H9 (cell line): Measurements from ENCODE around the gene MAGI1. TPM values are rescaled to one million over a fixed set of nuclear protein-coding genes. Genes with fewer than 3 reads are reported as not detected.

Experiments
- DNase-seq: peaks from one replicate; pipeline ENCODE4 v3.0.0-alpha.2; 2017
- H2AFZ ChIP-seq: one replicate; pipeline ENCODE4 v1.6.1; 2013; ENCODE audit warnings: mild to moderate bottlenecking, low read length, control low read depth, moderate library complexity
- H2AK5ac ChIP-seq: 2 replicates; pipeline ENCODE4 v1.6.1; 2013; ENCODE audit warnings: low read length, control low read depth, mixed read lengths; ENCODE audit not compliant: insufficient read length
- H2BK120ac ChIP-seq: one replicate; pipeline ENCODE4 v1.6.1; 2013; ENCODE audit warnings: low read depth, mild to moderate bottlenecking, low read length, control low read depth, inconsistent platforms; ENCODE audit not compliant: poor library complexity, severe bottlenecking
- H2BK12ac ChIP-seq: 2 replicates; pipeline ENCODE4 v1.6.1; 2013; ENCODE audit warnings: low read length, control low read depth, mixed read lengths, low read depth; ENCODE audit not compliant: insufficient read length
- H2BK15ac ChIP-seq: 2 replicates; pipeline ENCODE4 v1.6.1; 2013; ENCODE audit warnings: low read depth, low read length, control low read depth
- H2BK20ac ChIP-seq: one replicate; pipeline ENCODE4 v1.6.1; 2013; ENCODE audit warnings: low read depth, mild to moderate bottlenecking, low read length, control low read depth, inconsistent platforms; ENCODE audit not compliant: poor library complexity, severe bottlenecking
- H2BK5ac ChIP-seq: 2 replicates; pipeline ENCODE4 v1.6.1; 2013; ENCODE audit warnings: low read length, control low read depth, mixed read lengths; ENCODE audit not compliant: insufficient read length
- H3K14ac ChIP-seq: 2 replicates; pipeline ENCODE4 v1.6.1; 2013; ENCODE audit warnings: low read length, control low read depth; ENCODE audit not compliant: insufficient read depth
- H3K18ac ChIP-seq: 2 replicates; pipeline ENCODE4 v1.6.1; 2013; ENCODE audit warnings: low read depth, mild to moderate bottlenecking, mixed read lengths, low read length, control low read depth; ENCODE audit not compliant: insufficient read length
- H3K23ac ChIP-seq: 2 replicates; pipeline ENCODE4 v1.6.1; 2013; ENCODE audit warnings: low read length, control low read depth, mixed read lengths, low read depth; ENCODE audit not compliant: insufficient read length
- H3K23me2 ChIP-seq: 2 replicates; pipeline ENCODE4 v1.6.1; 2013; ENCODE audit warnings: low read depth, mild to moderate bottlenecking, mixed read lengths, low read length, control low read depth; ENCODE audit not compliant: insufficient read length, poor library complexity, severe bottlenecking
- H3K27ac ChIP-seq: 2 replicates; pipeline ENCODE4 v1.5.1; 2013; ENCODE audit warnings: low read length, control low read depth, mixed read lengths, low read depth; ENCODE audit not compliant: insufficient read length
- H3K27me3 ChIP-seq: 2 replicates; pipeline ENCODE4 v1.6.1; 2013; ENCODE audit warnings: low read length, control low read depth, inconsistent platforms; ENCODE audit not compliant: insufficient read depth
- H3K4ac ChIP-seq: 2 replicates; pipeline ENCODE4 v1.6.1; 2013; ENCODE audit warnings: low read depth, mild to moderate bottlenecking, control low read depth, inconsistent platforms, low read length, moderate library complexity
- H3K4me1 ChIP-seq: 2 replicates; pipeline ENCODE4 v1.6.1; 2013; ENCODE audit warnings: low read length, control low read depth, inconsistent platforms; ENCODE audit not compliant: insufficient read depth
- H3K4me2 ChIP-seq: 2 replicates; pipeline ENCODE4 v1.6.1; 2013; ENCODE audit warnings: low read length, control low read depth, mixed read lengths; ENCODE audit not compliant: insufficient read length, insufficient read depth
- H3K56ac ChIP-seq: 2 replicates; pipeline ENCODE4 v1.6.1; 2013; ENCODE audit warnings: low read depth, mild to moderate bottlenecking, mixed read lengths, low read length, control low read depth; ENCODE audit not compliant: insufficient read length
- H3K79me1 ChIP-seq: 2 replicates; pipeline ENCODE4 v1.6.1; 2013; ENCODE audit warnings: low read depth, mild to moderate bottlenecking, moderate library complexity, low read length, control low read depth, inconsistent platforms; ENCODE audit not compliant: insufficient read depth, poor library complexity, severe bottlenecking
- H3K79me2 ChIP-seq: 2 replicates; pipeline ENCODE4 v1.6.1; 2013; ENCODE audit warnings: low read length, control low read depth, inconsistent platforms; ENCODE audit not compliant: insufficient read depth
- H3K9ac ChIP-seq: 2 replicates; pipeline ENCODE4 v1.6.1; 2013; ENCODE audit warnings: low read length, control low read depth, mixed read lengths; ENCODE audit not compliant: insufficient read length; ENCODE audit errors: extremely low read depth
- H3K9me3 ChIP-seq: one replicate; pipeline ENCODE4 v1.6.1; 2013; ENCODE audit warnings: low read depth, low read length, inconsistent platforms; ENCODE audit not compliant: control insufficient read depth
- H3T11ph ChIP-seq: one replicate; pipeline ENCODE4 v1.6.1; 2013; ENCODE audit warnings: mild to moderate bottlenecking, low read length, control low read depth, inconsistent platforms
- H4K20me1 ChIP-seq: one replicate; pipeline ENCODE4 v1.6.1; 2013; ENCODE audit not compliant: control insufficient read depth, insufficient read length, insufficient read depth
- H4K5ac ChIP-seq: 2 replicates; pipeline ENCODE4 v1.6.1; 2013; ENCODE audit warnings: low read depth, mild to moderate bottlenecking, mixed read lengths, low read length, control low read depth; ENCODE audit not compliant: insufficient read length
- H4K8ac ChIP-seq: replicated peaks from 2 replicates; pipeline ENCODE4 v1.6.1; 2013; ENCODE audit warnings: low read length, control low read depth, mixed read lengths, low read depth; ENCODE audit not compliant: insufficient read length
- H4K91ac ChIP-seq: 2 replicates; pipeline ENCODE4 v1.6.1; 2013; ENCODE audit warnings: low read depth, mild to moderate bottlenecking, moderate library complexity, mixed read lengths, low read length, control low read depth; ENCODE audit not compliant: insufficient read length
- H3K27ac Mint-ChIP-seq, 3 experiments: 2 replicates in 2 of 3; 3 replicates in 1 of 3; pipeline ENCODE4 v1.8.0; 2020 to 2021; ENCODE audit warnings: mixed read lengths in 3 of 3, mild to moderate bottlenecking in 1 of 3, moderate library complexity in 1 of 3
- H3K27me3 Mint-ChIP-seq: 2 replicates; pipeline ENCODE4 v1.8.0; 2021; ENCODE audit warnings: low read depth, mild to moderate bottlenecking, moderate library complexity, mixed read lengths
- H3K36me3 Mint-ChIP-seq, 3 experiments: 2 replicates in 2 of 3; 3 replicates in 1 of 3; pipeline ENCODE4 v1.8.0; 2020 to 2021; ENCODE audit warnings: low read depth in 3 of 3, mixed read lengths in 3 of 3; ENCODE audit not compliant: insufficient read depth in 1 of 3
- H3K4me1 Mint-ChIP-seq, 2 experiments: 2 replicates each; pipeline ENCODE4 v1.8.0; 2020; ENCODE audit warnings: mixed read lengths in 2 of 2
- H3K4me3 Mint-ChIP-seq, 2 experiments: 2 replicates in 1 of 2; 3 replicates in 1 of 2; pipeline ENCODE4 v1.8.0; 2020 to 2021; ENCODE audit warnings: mild to moderate bottlenecking in 2 of 2, mixed read lengths in 2 of 2, moderate library complexity in 1 of 2
- H3K9me3 Mint-ChIP-seq, 2 experiments: 2 replicates in 1 of 2; 3 replicates in 1 of 2; pipeline ENCODE4 v1.8.0; 2020; ENCODE audit warnings: mild to moderate bottlenecking in 2 of 2, mixed read lengths in 2 of 2, moderate library complexity in 1 of 2
- WGBS: extraction: QIAGEN DNeasy Blood & Tissue Kit; methylation state at CpG from one replicate; pipeline ENCODE4 v1.1.7; 2013; ENCODE audit warnings: missing lambda C conversion rate, low lambda C conversion rate, mixed read lengths; ENCODE audit not compliant: insufficient read length; ENCODE audit errors: extremely low coverage; 5-methylcytosine and 5-hydroxymethylcytosine counted together
- total RNA-seq: library from RNA; stranded (reverse); gene quantifications from 2 replicates; pipeline ENCODE4 v1.2.1, GENCODE V29; 2021
- TF ChIP-seq, protein P1 (sequence below): fragments of 200-600 bp; sonication (generic); conservative IDR thresholded peaks from 3 replicates; pipeline ENCODE4 v1.8.0; 2021; ENCODE audit warnings: antibody characterized with exemption, mild to moderate bottlenecking

Gene MAGI1
- total RNA-seq, 1 experiment from 2014 or later, result 65.7 TPM

- no peak overlapping the region for H3K18ac ChIP-seq
- H2AFZ ChIP-seq, result no peak overlapping the region
- no peak overlapping the region for H4K91ac ChIP-seq
- Mint-ChIP-seq H3K4me3 (no peak overlapping the region), H3K9me3 (no peaks in the 10 kb centered on the region), H3K36me3 (no peaks in the 10 kb centered on the region), H3K27ac (peak overlapping the region in 1 of 3 experiments; percentile 37; a peak in 1 of 7 replicates), H3K27me3 (no peaks in the 10 kb centered on the region), H3K4me1 (peaks cover 40 to 48% of the 10 kb centered on the region in 2 experiments)
- H2AK5ac ChIP-seq, result no peak overlapping the region
- H2BK20ac ChIP-seq, result no peak overlapping the region
- no peak overlapping the region for H3K56ac ChIP-seq
- H3K79me1 ChIP-seq, result no peaks in the 10 kb centered on the region
- H2BK15ac ChIP-seq, result no peak overlapping the region
- H2BK12ac ChIP-seq, result no peak overlapping the region
- H3K4me2 ChIP-seq, result no peak overlapping the region
- peaks cover 2% of the 10 kb centered on the region; the same call in 1 of the 2 replicates for H3K79me2 ChIP-seq
- no peak overlapping the region for H3K14ac ChIP-seq
- no peak overlapping the region for H4K5ac ChIP-seq
- H3K9ac ChIP-seq, result no peak overlapping the region
- no peak overlapping the region for H4K8ac ChIP-seq
- H3K27ac ChIP-seq, result no peak overlapping the region
- TF ChIP-seq, protein P1, sequence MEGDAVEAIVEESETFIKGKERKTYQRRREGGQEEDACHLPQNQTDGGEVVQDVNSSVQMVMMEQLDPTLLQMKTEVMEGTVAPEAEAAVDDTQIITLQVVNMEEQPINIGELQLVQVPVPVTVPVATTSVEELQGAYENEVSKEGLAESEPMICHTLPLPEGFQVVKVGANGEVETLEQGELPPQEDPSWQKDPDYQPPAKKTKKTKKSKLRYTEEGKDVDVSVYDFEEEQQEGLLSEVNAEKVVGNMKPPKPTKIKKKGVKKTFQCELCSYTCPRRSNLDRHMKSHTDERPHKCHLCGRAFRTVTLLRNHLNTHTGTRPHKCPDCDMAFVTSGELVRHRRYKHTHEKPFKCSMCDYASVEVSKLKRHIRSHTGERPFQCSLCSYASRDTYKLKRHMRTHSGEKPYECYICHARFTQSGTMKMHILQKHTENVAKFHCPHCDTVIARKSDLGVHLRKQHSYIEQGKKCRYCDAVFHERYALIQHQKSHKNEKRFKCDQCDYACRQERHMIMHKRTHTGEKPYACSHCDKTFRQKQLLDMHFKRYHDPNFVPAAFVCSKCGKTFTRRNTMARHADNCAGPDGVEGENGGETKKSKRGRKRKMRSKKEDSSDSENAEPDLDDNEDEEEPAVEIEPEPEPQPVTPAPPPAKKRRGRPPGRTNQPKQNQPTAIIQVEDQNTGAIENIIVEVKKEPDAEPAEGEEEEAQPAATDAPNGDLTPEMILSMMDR, result no peak
- H2BK120ac ChIP-seq, result no peak overlapping the region
- H3K27me3 ChIP-seq, result no peaks in the 10 kb centered on the region
- H2BK5ac ChIP-seq, result no peak overlapping the region
- H3K9me3 ChIP-seq, result no peaks in the 10 kb centered on the region
- H3K4ac ChIP-seq, result no peak overlapping the region
- H3K23me2 ChIP-seq, result no peaks in the 10 kb centered on the region
- DNase-seq, result no peak
- H4K20me1 ChIP-seq, result no peaks in the 10 kb centered on the region
- no peak overlapping the region for H3K23ac ChIP-seq
- no peak overlapping the region for H3T11ph ChIP-seq
- H3K4me1 ChIP-seq, result peaks cover 11% of the 10 kb centered on the region; the same call in 1 of the 2 replicates
- WGBS, result no CpG with 5 or more reads among the region's 1 CpG
These were observed 290.4 kb downstream of the MAGI1 start for GRCh38 chr3:65748326-65748725.
